HepG2 (cell line): ENCODE results near the gene FBXO10. TPM values are rescaled to one million over a fixed set of nuclear protein-coding genes. Genes with fewer than 3 reads are reported as not detected.
A peak's percentile ranks its signal among the peaks of the same experiment; 100 is the strongest.

Source experiments
- GATAD2A ChIP-seq: IDR thresholded peaks from 2 replicates; pipeline ENCODE4 v1.6.1; 2016
- MAFG ChIP-seq: sonication (generic); formaldehyde crosslinking; IDR thresholded peaks from 2 replicates; pipeline ENCODE4 v1.5.1; 2020; ENCODE audit warnings: mild to moderate bottlenecking, missing genetic modification reagents
- MEIS1 ChIP-seq: sonication (generic); formaldehyde crosslinking; IDR thresholded peaks from 2 replicates; pipeline ENCODE4 v1.9.0; 2021; ENCODE audit warnings: mild to moderate bottlenecking, missing genetic modification reagents, moderate library complexity, borderline replicate concordance
- SAP130 ChIP-seq: IDR thresholded peaks from 2 replicates; pipeline ENCODE4 v1.6.1; 2016; ENCODE audit warnings: low read depth
- SMARCC2 ChIP-seq: fragments of 450-650 bp; IDR thresholded peaks from 2 replicates; pipeline ENCODE4 v1.6.1; 2017; ENCODE audit warnings: antibody characterized with exemption, mild to moderate bottlenecking
- SOX5 ChIP-seq: IDR thresholded peaks from 2 replicates; pipeline ENCODE4 v1.6.1; 2016; ENCODE audit warnings: borderline replicate concordance
- TAF1 ChIP-seq: sonication (generic); formaldehyde crosslinking; IDR thresholded peaks from 2 replicates; pipeline ENCODE4 v1.4.0; 2020; ENCODE audit warnings: missing genetic modification reagents
- ZBTB20 ChIP-seq: sonication (generic); formaldehyde crosslinking; IDR thresholded peaks from 2 replicates; pipeline ENCODE4 v1.8.1; 2023; ENCODE audit warnings: missing genetic modification reagents, low read depth, mild to moderate bottlenecking, borderline replicate concordance
- ZEB1 ChIP-seq: IDR thresholded peaks from 2 replicates; pipeline ENCODE4 v1.6.1; 2012; ENCODE audit warnings: mild to moderate bottlenecking, low read depth, inconsistent platforms; ENCODE audit not compliant: insufficient replicate concordance
- ZNF317 ChIP-seq: sonication (generic); formaldehyde crosslinking; IDR thresholded peaks from 2 replicates; pipeline ENCODE4 v1.5.0; 2020; ENCODE audit warnings: mild to moderate bottlenecking, missing genetic modification reagents
- ZNF644 ChIP-seq: IDR thresholded peaks from 2 replicates; pipeline ENCODE4 v1.6.1; 2016; ENCODE audit warnings: low read depth
- polyA plus RNA-seq, 8 experiments: library from polyadenylated mRNA; depleted of rRNA in 3 of 8; stranded (reverse) in 7 of 8; unstranded in 1 of 8; fragments of >200 nt; fragmentation: Illumina TruSeq in 4 of 8; extraction: Trizol in 4 of 8; gene quantifications; 2 replicates each; pipeline versions ENCODE4 v1.2.1 to v1.2.3, GENCODE V29; 2011 to 2016; ENCODE audit warnings: low read depth in 4 of 8, missing spikeins in 1 of 8, mixed read lengths in 1 of 8; ENCODE audit not compliant: insufficient read depth in 1 of 8
- total RNA-seq, 5 experiments: library from RNA; depleted of rRNA; stranded (reverse); fragments of >200 nt; fragmentation: Illumina TruSeq; extraction: Trizol; gene quantifications; 2 replicates each; pipeline ENCODE4 v1.2.3, GENCODE V29; 2016; ENCODE audit warnings: low read depth in 1 of 5
- TF ChIP-seq, protein P1 (sequence below): sonication (generic); formaldehyde crosslinking; conservative IDR thresholded peaks from 2 replicates; pipeline ENCODE4 v1.4.0; 2020; ENCODE audit warnings: missing genetic modification reagents
- TF ChIP-seq, protein P2 (sequence below): fragments of 450-650 bp; IDR thresholded peaks from 2 replicates; pipeline ENCODE4 v1.6.1; 2017
- TF ChIP-seq, protein P3 (sequence below): sonication (generic); formaldehyde crosslinking; IDR thresholded peaks from 2 replicates; pipeline ENCODE4 v1.4.0; 2020; ENCODE audit warnings: mild to moderate bottlenecking, missing genetic modification reagents
- TF ChIP-seq, protein P4 (sequence below): sonication (generic); formaldehyde crosslinking; IDR thresholded peaks from 2 replicates; pipeline ENCODE4 v1.8.1; 2023; ENCODE audit warnings: mild to moderate bottlenecking, missing genetic modification reagents
- TF ChIP-seq, protein P5 (sequence below): sonication (generic); formaldehyde crosslinking; IDR thresholded peaks from 2 replicates; pipeline ENCODE4 v1.9.0; 2021; ENCODE audit warnings: missing genetic modification reagents, borderline replicate concordance
- TF ChIP-seq, protein P6 (sequence below): sonication (generic); formaldehyde crosslinking; IDR thresholded peaks from 2 replicates; pipeline ENCODE4 v1.4.0; 2020; ENCODE audit warnings: low read depth, mild to moderate bottlenecking, missing genetic modification reagents
- TF ChIP-seq, protein P7 (sequence below): sonication (generic); formaldehyde crosslinking; IDR thresholded peaks from 2 replicates; pipeline ENCODE4 v1.8.1; 2023; ENCODE audit warnings: mild to moderate bottlenecking, missing genetic modification reagents

FBXO10 gene
- total and polyA plus RNA-seq, 2 of the 13 experiments (the other 11 are each of a cell fraction or from before 2014, with no cell fraction given), result 3.1 to 5.1 TPM

DNA sequence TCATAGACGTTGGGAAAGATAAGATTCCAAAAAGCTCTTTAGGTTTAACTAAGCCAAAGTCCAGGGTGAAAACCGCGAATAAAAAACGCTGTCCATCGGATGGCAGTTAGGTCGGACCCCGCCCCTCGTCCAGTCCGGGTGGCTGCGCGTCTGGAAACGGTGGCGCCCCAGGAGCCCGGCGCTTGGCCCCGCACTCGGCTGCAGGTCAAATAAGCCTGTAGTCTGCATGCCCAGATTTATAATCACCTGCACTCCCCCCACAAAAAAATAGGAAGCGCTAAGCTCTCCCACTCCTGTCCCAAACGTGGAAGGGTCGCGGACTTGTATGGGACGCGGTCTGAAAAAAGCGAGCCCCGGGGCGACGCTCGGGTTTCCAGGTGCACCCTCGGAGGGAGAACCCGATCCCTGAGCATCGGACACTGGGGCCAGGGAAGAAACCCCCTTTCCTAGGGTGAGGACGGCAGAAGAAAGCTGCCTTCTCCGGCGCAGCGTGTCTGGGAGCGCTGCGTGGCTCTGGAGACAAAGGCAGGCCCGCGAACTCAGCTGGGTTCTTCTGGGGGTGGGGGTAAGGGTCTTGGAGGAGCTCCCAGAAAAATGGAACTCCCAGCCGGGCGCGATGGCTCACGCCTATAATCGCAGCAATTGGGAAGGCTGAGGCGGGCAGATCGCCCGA, 110.0 kb downstream of the FBXO10 start (continued):
- TF ChIP-seq ZEB1, result no peak
- TF ChIP-seq TAF1 (CRISPR knock-in tag), result peak; percentile 50; the same call in 1 of the 2 replicates
- TF ChIP-seq, protein P1, sequence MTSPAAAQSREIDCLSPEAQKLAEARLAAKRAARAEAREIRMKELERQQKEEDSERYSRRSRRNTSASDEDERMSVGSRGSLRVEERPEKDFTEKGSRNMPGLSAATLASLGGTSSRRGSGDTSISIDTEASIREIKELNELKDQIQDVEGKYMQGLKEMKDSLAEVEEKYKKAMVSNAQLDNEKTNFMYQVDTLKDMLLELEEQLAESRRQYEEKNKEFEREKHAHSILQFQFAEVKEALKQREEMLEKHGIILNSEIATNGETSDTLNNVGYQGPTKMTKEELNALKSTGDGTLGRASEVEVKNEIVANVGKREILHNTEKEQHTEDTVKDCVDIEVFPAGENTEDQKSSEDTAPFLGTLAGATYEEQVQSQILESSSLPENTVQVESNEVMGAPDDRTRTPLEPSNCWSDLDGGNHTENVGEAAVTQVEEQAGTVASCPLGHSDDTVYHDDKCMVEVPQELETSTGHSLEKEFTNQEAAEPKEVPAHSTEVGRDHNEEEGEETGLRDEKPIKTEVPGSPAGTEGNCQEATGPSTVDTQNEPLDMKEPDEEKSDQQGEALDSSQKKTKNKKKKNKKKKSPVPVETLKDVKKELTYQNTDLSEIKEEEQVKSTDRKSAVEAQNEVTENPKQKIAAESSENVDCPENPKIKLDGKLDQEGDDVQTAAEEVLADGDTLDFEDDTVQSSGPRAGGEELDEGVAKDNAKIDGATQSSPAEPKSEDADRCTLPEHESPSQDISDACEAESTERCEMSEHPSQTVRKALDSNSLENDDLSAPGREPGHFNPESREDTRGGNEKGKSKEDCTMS (CRISPR knock-in tag), result no peak
- TF ChIP-seq MAFG (CRISPR knock-in tag), result no peak
- TF ChIP-seq, protein P2, sequence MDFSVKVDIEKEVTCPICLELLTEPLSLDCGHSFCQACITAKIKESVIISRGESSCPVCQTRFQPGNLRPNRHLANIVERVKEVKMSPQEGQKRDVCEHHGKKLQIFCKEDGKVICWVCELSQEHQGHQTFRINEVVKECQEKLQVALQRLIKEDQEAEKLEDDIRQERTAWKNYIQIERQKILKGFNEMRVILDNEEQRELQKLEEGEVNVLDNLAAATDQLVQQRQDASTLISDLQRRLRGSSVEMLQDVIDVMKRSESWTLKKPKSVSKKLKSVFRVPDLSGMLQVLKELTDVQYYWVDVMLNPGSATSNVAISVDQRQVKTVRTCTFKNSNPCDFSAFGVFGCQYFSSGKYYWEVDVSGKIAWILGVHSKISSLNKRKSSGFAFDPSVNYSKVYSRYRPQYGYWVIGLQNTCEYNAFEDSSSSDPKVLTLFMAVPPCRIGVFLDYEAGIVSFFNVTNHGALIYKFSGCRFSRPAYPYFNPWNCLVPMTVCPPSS, result no peak
- TF ChIP-seq ZNF644, result no peak
- TF ChIP-seq ZNF317 (CRISPR knock-in tag), result no peak
- TF ChIP-seq, protein P3, sequence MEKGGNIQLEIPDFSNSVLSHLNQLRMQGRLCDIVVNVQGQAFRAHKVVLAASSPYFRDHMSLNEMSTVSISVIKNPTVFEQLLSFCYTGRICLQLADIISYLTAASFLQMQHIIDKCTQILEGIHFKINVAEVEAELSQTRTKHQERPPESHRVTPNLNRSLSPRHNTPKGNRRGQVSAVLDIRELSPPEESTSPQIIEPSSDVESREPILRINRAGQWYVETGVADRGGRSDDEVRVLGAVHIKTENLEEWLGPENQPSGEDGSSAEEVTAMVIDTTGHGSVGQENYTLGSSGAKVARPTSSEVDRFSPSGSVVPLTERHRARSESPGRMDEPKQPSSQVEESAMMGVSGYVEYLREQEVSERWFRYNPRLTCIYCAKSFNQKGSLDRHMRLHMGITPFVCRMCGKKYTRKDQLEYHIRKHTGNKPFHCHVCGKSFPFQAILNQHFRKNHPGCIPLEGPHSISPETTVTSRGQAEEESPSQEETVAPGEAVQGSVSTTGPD (CRISPR knock-in tag), result no peak
- TF ChIP-seq, protein P4, sequence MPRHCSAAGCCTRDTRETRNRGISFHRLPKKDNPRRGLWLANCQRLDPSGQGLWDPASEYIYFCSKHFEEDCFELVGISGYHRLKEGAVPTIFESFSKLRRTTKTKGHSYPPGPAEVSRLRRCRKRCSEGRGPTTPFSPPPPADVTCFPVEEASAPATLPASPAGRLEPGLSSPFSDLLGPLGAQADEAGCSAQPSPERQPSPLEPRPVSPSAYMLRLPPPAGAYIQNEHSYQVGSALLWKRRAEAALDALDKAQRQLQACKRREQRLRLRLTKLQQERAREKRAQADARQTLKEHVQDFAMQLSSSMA (CRISPR knock-in tag), result no peak
- no peak; the same call in 1 of the 2 replicates for TF ChIP-seq MEIS1
- TF ChIP-seq GATAD2A (CRISPR knock-in tag), result no peak
- TF ChIP-seq, protein P5, sequence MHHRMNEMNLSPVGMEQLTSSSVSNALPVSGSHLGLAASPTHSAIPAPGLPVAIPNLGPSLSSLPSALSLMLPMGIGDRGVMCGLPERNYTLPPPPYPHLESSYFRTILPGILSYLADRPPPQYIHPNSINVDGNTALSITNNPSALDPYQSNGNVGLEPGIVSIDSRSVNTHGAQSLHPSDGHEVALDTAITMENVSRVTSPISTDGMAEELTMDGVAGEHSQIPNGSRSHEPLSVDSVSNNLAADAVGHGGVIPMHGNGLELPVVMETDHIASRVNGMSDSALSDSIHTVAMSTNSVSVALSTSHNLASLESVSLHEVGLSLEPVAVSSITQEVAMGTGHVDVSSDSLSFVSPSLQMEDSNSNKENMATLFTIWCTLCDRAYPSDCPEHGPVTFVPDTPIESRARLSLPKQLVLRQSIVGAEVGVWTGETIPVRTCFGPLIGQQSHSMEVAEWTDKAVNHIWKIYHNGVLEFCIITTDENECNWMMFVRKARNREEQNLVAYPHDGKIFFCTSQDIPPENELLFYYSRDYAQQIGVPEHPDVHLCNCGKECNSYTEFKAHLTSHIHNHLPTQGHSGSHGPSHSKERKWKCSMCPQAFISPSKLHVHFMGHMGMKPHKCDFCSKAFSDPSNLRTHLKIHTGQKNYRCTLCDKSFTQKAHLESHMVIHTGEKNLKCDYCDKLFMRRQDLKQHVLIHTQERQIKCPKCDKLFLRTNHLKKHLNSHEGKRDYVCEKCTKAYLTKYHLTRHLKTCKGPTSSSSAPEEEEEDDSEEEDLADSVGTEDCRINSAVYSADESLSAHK (CRISPR knock-in tag), result no peak
- TF ChIP-seq SAP130, result peak; percentile 22
- TF ChIP-seq, protein P6, sequence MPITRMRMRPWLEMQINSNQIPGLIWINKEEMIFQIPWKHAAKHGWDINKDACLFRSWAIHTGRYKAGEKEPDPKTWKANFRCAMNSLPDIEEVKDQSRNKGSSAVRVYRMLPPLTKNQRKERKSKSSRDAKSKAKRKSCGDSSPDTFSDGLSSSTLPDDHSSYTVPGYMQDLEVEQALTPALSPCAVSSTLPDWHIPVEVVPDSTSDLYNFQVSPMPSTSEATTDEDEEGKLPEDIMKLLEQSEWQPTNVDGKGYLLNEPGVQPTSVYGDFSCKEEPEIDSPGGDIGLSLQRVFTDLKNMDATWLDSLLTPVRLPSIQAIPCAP (CRISPR knock-in tag), result 0 out of 2 replicates have a peak, but pooled peaks have one; percentile 12
- no peak for TF ChIP-seq SMARCC2
- TF ChIP-seq SOX5 (CRISPR knock-in tag), result no peak; the same call in 1 of the 2 replicates
- TF ChIP-seq, protein P7, sequence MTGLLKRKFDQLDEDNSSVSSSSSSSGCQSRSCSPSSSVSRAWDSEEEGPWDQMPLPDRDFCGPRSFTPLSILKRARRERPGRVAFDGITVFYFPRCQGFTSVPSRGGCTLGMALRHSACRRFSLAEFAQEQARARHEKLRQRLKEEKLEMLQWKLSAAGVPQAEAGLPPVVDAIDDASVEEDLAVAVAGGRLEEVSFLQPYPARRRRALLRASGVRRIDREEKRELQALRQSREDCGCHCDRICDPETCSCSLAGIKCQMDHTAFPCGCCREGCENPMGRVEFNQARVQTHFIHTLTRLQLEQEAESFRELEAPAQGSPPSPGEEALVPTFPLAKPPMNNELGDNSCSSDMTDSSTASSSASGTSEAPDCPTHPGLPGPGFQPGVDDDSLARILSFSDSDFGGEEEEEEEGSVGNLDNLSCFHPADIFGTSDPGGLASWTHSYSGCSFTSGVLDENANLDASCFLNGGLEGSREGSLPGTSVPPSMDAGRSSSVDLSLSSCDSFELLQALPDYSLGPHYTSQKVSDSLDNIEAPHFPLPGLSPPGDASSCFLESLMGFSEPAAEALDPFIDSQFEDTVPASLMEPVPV (CRISPR knock-in tag), result no peak
- TF ChIP-seq ZBTB20 (CRISPR knock-in tag), result no peak
